DMS114 treated with DMSO at 0.1 percent for 48 hours (cell line): ENCODE measurements around the gene TTC14.
A peak's percentile ranks its signal among the peaks of the same experiment; 100 is the strongest.
"Not testable (repeated sequence)": the region's sequence is repeated elsewhere in the genome, so short reads cannot be mapped to it uniquely, and the experiment has no call there.

Source experiments
- DNase-seq: peaks from one replicate; lab custom pipeline; 2025; ENCODE audit not compliant: unreplicated experiment; lab: John Stamatoyannopoulos, UW

The TTC14 gene

GRCh38 chr3:180601688-180602666 is at the start of gene TTC14:
TSS of gene TTC14 (plus strand) at chr3:180602163. CDS start at chr3:180602262, 99 bp downstream.
- peak; percentile 91 for DNase-seq

DNA sequence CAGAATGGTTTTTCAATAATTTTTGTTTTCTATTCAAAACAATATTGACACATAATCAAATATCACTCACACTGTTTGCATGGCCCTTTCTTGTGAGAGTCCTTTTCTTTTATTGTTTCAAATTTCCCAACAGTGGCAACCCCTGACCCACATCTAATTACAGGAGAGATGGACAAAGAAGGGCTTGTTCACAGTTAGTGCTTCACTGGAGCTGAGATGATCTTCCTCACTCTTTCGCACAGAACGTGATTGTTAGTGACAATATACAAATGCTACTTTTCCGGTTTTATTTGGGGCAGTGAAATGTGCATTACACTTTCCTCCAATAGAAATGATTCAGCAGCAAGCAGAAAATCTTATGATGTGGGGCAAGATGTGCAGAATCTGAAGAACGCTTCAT is 38.6 kb upstream of the TTC14 start:
- no peak for DNase-seq

- DNase-seq: no peak
Observed at GRCh38 chr3:180564676-180565075, 37.3 kb upstream of the TTC14 start.

DNA sequence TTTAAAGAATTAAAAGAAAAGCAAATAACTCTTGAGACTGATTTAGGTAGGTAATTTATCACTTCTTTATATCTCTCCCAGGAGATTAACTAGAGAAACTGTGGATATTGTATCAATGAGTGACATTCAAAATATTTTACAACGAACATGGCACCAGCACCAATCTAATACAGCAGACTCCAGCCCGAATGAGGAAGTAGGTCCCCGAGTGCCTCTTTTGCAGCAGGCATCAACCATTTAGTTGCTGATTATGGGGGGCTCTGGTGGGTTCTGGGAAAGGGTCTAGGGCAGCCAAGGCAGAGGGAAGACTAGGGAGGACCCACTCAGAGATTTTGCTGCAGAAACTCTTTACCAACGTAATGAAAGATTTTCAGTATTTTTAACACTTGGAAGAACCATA is 31.7 kb upstream of the TTC14 start:
- DNase-seq: no peak

- no peak for DNase-seq
Observed at GRCh38 chr3:180571831-180572598, 29.9 kb upstream of the TTC14 start.

DNA sequence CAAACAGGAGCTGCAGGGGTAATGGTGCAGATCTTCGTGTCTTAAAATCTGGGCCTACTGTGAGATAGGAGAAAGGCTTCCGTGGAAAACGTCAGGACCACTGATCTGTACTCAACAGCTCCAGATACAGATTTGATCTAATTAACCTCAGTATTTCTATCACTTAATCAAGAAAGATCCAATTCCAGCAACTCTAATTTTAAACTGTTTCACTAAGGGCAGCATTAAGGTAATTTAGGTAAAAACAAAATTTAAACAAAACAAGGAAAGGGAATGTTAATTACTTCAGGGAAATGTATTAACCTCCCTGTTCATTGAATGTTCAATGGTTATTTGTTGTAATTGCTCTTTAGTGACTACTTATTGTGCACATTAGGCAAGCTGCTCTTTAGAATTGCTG is 26.4 kb upstream of the TTC14 start:
- DNase-seq: no peak

- DNase-seq: no peak
Observed at GRCh38 chr3:180580934-180581333, 21.0 kb upstream of the TTC14 start.

- DNase-seq: no peak
Observed at GRCh38 chr3:180590396-180590795, 11.6 kb upstream of the TTC14 start.

DNA sequence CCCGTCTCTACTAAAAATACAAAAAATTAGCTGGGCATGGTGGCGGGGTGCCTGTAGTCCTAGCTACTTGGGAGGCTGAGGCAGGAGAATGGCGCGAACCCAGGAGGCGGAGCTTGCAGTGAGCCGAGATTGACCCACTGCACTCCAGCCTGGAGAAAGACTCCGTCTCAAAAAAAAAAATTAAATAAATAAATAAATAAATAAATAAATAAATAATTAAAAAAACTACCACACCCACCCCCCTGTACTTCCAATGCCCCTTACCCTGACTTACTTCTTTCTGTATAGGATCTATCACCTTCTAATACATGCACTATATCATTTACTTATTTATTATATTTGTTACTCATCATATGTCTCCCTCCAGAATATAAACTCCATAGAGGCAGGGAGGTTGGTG is 8.3 kb upstream of the TTC14 start:
- not testable (repeated sequence) for DNase-seq

GRCh38 chr3:180594631-180595558 is 7.1 kb upstream of the TTC14 start:
- peak; percentile 36 for DNase-seq

DNA sequence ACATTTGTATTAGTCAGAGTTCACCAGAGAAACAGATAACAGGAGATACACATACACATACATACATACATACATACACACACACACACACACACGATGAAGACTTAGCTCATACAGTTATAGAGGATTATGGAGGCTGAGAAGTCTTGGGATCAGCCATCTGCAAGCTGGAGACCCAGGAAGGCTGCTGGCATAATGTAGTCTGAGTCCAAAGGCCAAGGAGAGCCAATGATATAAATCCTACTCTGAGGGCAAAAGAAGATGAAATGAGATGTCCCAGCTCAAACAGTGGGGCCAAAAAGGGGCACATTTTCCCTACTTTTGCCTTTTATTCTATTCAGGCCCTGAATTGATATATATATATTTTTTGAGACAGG is 6.4 kb upstream of the TTC14 start:
- no peak for DNase-seq

GRCh38 chr3:180600473-180600872 is 1.5 kb upstream of the TTC14 start:
- DNase-seq: no peak

GRCh38 chr3:180611006-180611405 is 9.0 kb downstream of the TTC14 start:
- no peak for DNase-seq

- no peak for DNase-seq
Observed at GRCh38 chr3:180612364-180612763, 10.4 kb downstream of the TTC14 start.

- DNase-seq: no peak
Observed at GRCh38 chr3:180615954-180616353, 14.0 kb downstream of the TTC14 start.

DNA sequence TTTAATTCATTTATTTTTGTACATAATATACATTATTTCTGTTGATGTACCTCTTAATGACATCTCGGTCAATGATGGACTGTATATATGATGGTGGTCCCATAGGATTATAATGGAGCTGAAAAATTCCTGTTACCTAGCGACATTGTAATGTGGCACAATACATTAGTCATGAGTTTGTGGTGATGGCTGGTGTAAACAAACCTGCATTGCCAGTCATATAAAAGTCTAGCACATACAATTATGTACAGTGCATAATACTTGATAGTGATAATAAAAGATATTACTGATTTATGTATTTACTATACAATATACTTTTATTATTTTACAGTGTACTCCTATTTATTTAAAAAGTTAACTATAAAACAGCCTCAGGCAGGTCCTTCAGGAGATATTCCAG is 15.1 kb downstream of the TTC14 start:
- no peak for DNase-seq

DNA sequence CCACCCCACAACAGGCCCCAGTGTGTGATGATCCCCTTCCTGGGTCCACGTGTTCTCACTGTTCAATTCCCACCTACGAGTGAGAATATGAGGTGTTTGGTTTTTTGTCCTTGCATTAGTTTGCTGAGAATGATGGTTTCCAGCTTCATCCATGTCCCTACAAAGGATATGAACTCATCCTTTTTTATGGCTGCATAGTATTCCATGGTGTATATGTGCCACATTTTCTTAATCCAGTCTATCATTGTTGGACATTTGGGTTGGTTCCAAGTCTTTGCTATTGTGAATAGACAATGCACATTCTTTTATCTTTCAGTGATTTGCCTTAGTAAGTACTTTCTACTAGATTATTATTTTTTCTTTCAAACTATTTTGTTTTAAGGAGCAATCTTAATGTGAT is 16.6 kb downstream of the TTC14 start:
- not testable (repeated sequence) for DNase-seq

DNA sequence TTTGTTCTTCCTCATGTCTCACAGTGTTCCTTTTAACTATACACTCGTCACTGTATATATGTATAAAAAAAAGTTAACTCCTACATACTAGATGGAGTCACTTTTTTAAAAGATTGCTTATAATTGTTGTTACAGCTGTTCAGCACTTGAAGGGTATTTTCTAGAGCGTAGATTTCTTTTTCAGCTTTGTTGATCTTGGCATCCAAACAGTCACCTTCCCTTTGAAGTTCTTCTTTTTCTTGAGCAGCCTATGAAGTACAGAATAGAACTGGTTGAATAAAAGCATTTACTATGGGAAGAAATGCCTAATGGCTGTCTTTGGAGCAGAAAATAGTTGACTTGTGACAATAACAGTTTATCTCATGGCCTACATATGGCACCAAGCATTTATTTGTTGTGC is 17.8 kb downstream of the TTC14 start:
- no peak for DNase-seq

- no peak for DNase-seq
Observed at GRCh38 chr3:180624714-180625113, 22.8 kb downstream of the TTC14 start.

DNA sequence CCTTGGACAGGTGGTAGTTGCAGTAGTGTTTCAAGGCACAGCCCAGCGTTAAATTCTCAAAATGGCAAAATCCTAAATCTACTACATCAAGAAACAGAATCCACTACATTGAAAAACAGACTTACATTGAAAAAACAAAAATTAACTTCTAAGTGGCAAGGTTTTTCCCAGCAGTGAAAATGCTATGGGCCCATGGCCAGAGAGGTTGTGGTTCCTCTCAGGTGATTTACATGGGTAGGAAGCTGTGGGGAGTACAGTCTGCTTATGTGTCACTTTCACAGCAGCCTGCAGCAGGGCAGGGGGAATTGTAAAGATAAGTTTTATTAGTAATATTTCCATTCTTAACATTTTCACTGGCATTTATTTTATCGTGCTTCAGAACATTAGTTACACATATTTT is 24.9 kb downstream of the TTC14 start:
- DNase-seq: no peak

DNA sequence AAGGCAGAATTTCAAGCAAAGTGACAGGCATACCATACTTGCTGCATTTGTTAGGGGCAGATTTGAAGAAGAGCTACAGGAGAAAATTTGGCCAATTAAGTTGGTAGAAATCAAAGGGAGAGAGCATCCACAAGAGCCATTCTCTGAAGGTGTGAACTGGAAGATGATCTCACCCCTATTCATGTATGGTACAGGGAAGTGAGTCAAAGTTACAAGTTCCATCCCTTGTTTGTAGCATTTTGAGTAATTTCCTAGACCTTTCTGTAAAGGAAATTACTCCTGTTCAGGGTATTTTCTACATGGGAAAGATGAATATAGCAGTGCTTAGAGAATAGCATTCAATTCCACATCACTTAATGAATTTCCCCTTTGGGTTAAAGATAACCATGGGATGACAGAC is 28.4 kb downstream of the TTC14 start:
- no peak for DNase-seq
